DND-41 (cell line): Measurements from ENCODE around the gene OBSCN.

Experiments used
- ATAC-seq: fragments of 200-7000 bp; cut with Tn5 transposase; 3 replicates; pipeline ENCODE4 v1.9.1; 2021; ENCODE audit warnings: low read depth; ENCODE audit not compliant: insufficient read depth
- DNase-seq: peaks from one replicate; pipeline ENCODE4 v3.0.0-alpha.2; 2020
- H2AFZ ChIP-seq: 2 replicates; pipeline ENCODE4 v1.6.0; 2012; ENCODE audit warnings: low read depth, low read length
- H3K27ac ChIP-seq: 2 replicates; pipeline ENCODE4 v1.5.1; 2012; ENCODE audit warnings: low read length, inconsistent platforms
- H3K27me3 ChIP-seq: fragments of 200-600 bp; sonication (generic); 2 replicates; pipeline ENCODE4 v1.6.0; 2012; ENCODE audit warnings: low read length, mild to moderate bottlenecking, inconsistent platforms; ENCODE audit not compliant: insufficient read depth, poor library complexity
- H3K36me3 ChIP-seq: 2 replicates; pipeline ENCODE4 v1.5.1; 2012; ENCODE audit warnings: low read length, inconsistent platforms; ENCODE audit not compliant: insufficient read depth
- H3K4me1 ChIP-seq: 2 replicates; pipeline ENCODE4 v1.5.1; 2012; ENCODE audit warnings: mild to moderate bottlenecking, low read length; ENCODE audit not compliant: insufficient read depth
- H3K4me2 ChIP-seq: 2 replicates; pipeline ENCODE4 v1.6.0; 2012; ENCODE audit warnings: mild to moderate bottlenecking, moderate library complexity, low read length, inconsistent platforms; ENCODE audit not compliant: insufficient read depth
- H3K4me3 ChIP-seq, 2 experiments: fragments of 200-600 bp in 1 of 2; shearing (Covaris generic) in 1 of 2; 2 replicates each; pipeline ENCODE4 v1.5.1; 2012 to 2016; ENCODE audit warnings: inconsistent platforms in 2 of 2, low read length in 2 of 2, mild to moderate bottlenecking in 2 of 2, low read depth in 1 of 2, moderate library complexity in 1 of 2
- H3K79me2 ChIP-seq: 2 replicates; pipeline ENCODE4 v1.6.0; 2012; ENCODE audit warnings: low read length, inconsistent platforms; ENCODE audit not compliant: insufficient read depth
- H3K9ac ChIP-seq: 2 replicates; pipeline ENCODE4 v1.6.0; 2012; ENCODE audit warnings: low read depth, mild to moderate bottlenecking, inconsistent platforms, low read length, moderate library complexity
- H3K9me3 ChIP-seq: 2 replicates; pipeline ENCODE4 v1.5.1; 2012; ENCODE audit warnings: low read length, moderate library complexity, mild to moderate bottlenecking, inconsistent platforms; ENCODE audit not compliant: insufficient read depth, severe bottlenecking
- H4K20me1 ChIP-seq: 2 replicates; pipeline ENCODE4 v1.6.0; 2012; ENCODE audit warnings: low read length; ENCODE audit not compliant: insufficient read depth
- CTCF ChIP-seq: IDR thresholded peaks from 2 replicates; pipeline ENCODE4 v1.5.1; 2012; ENCODE audit warnings: borderline replicate concordance, low read length, moderate library complexity, mild to moderate bottlenecking; ENCODE audit not compliant: poor library complexity, severe bottlenecking; ENCODE audit errors: extremely low read depth
- EZH2 ChIP-seq: IDR thresholded peaks from 3 replicates; pipeline ENCODE4 v1.6.1; 2012; ENCODE audit warnings: borderline replicate concordance, low read depth, mild to moderate bottlenecking, moderate library complexity, low read length, inconsistent platforms; ENCODE audit not compliant: severe bottlenecking

Gene OBSCN

GRCh38 chr1:228390649-228391048 is 182.8 kb downstream of the OBSCN start:
- Histone ChIP-seq H3K4me3 (no peak overlapping the region), H3K9me3 (no peaks in the 10 kb centered on the region), H3K9ac (no peak overlapping the region), H3K36me3 (peaks cover 28% of the 10 kb centered on the region), H3K79me2 (no peaks in the 10 kb centered on the region), H3K4me1 (no peaks in the 10 kb centered on the region), H3K27me3 (no peaks in the 10 kb centered on the region), H3K27ac (no peak overlapping the region), H4K20me1 (peaks cover 26% of the 10 kb centered on the region), H3K4me2 (no peak overlapping the region), H2AFZ (no peak overlapping the region)
- TF ChIP-seq CTCF (no peak), EZH2 (no peak)
- ATAC-seq (no peak), DNase-seq (no peak)

- TF ChIP-seq CTCF, result no peak
- no peaks in the 10 kb centered on the region for H3K9me3 ChIP-seq
- no peak overlapping the region for H3K27ac ChIP-seq
- DNase-seq (no peak), ATAC-seq (peak; percentile 20; the same call in 1 of the 3 replicates)
- no peak overlapping the region for H3K9ac ChIP-seq
- H3K4me2 ChIP-seq, result no peak overlapping the region
- H3K79me2 ChIP-seq, result no peaks in the 10 kb centered on the region
- H3K27me3 ChIP-seq, result no peaks in the 10 kb centered on the region
- H3K36me3 ChIP-seq, result peaks cover 37% of the 10 kb centered on the region
- H2AFZ ChIP-seq, result no peak overlapping the region
- H3K4me3 ChIP-seq, result no peak overlapping the region
- H4K20me1 ChIP-seq, result peaks cover 32% of the 10 kb centered on the region
- no peaks in the 10 kb centered on the region for H3K4me1 ChIP-seq
Observed at GRCh38 chr1:228391411-228392020, 183.7 kb downstream of the OBSCN start.

DNA sequence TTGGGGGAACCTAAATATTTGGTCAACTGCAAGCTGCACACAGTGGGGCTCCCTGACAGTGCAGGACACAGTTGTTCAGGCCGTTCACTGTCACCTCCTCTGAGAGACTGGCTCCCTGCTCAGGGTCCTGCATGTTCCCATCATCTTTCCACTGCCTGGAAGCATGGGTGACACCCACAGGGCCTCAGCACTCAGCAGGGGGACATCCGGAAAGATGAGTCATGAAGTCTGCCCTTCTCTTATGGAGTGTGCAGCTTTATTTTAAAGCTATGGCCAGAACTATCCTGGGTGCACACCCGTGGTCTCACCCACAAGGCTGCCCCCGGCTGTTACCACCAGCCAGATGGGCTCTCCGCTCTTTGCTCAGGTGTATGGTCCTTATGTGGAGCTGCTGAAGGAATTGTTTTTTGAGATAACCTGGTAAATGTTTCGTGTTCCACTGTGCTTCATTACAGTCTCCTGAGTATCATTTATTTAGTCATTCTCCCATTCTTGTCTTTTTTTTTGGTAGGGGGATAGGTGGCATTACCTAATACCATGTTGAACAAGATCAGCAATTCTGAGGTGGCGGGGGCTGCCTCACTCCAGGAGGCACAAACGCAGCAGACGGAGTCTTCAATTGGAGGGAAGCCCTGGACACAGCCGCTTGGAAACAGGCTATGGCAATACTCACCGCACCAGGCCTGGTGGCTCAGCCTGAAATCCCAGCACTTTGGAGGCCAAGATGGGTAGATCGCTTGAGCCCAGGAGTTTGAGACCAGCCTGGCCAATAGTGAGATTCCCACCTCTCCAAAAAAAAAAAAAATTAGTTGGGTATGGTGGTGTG is 184.5 kb downstream of the OBSCN start:
- Histone ChIP-seq H3K27me3 (no peaks in the 10 kb centered on the region), H3K4me3 (no peak overlapping the region), H4K20me1 (peaks cover 35% of the 10 kb centered on the region), H3K9me3 (no peaks in the 10 kb centered on the region), H3K79me2 (no peaks in the 10 kb centered on the region), H3K36me3 (peaks cover 45% of the 10 kb centered on the region), H2AFZ (no peak overlapping the region), H3K4me2 (no peak overlapping the region), H3K4me1 (no peaks in the 10 kb centered on the region), H3K27ac (no peak overlapping the region), H3K9ac (no peak overlapping the region)
- 0 out of 3 replicates have a peak, but pooled peaks have one; percentile 13 for ATAC-seq
- no peak for DNase-seq
- no peak for TF ChIP-seq EZH2
- no peak for TF ChIP-seq CTCF
